ENCODE measurements around the gene DNAI1. TPM values are rescaled to one million over a fixed set of nuclear protein-coding genes. Genes with fewer than 3 reads are reported as not detected.

The DNAI1 gene
- total RNA-seq, 1 donor from 2014 or later = 1.8 TPM

- Histone ChIP-seq H4K20me1 (ENCODE audit: insufficient read depth, low read length) (no peaks in the 10 kb centered on the region), H3K36me3 (ENCODE audit: insufficient read depth, low read length) (no peaks in the 10 kb centered on the region), H3K4me1 (ENCODE audit: insufficient read depth, low read length) (no peaks in the 10 kb centered on the region), H3K9me3 (ENCODE audit: insufficient read depth, low read depth, low read length) (no peaks in the 10 kb centered on the region), H3K9ac (ENCODE audit: low read length) (no peak overlapping the region), H3K27ac (ENCODE audit: low read depth, low read length) (no peak overlapping the region), H3K4me2 (ENCODE audit: low read length) (no peak overlapping the region), H2AFZ (ENCODE audit: low read depth, low read length) (no peak overlapping the region), H3K79me2 (ENCODE audit: insufficient read depth, low read length) (no peaks in the 10 kb centered on the region), H3K4me3 (ENCODE audit: insufficient read depth, low read depth, low read length) (no peak overlapping the region), H3K27me3 (ENCODE audit: insufficient read depth, low read length) (peaks cover 7% of the 10 kb centered on the region)
- TF ChIP-seq EZH2 (IDR thresholded peaks at IDR 0.05; ENCODE audit: insufficient read depth, low read length) = no peak
- TF ChIP-seq CTCF (IDR thresholded peaks at IDR 0.05; ENCODE audit: insufficient read depth, low read depth, low read length) = no peak
- Mint-ChIP-seq H3K4me1 (ENCODE audit: low read depth, unreplicated experiment) (peaks cover 3% of the 10 kb centered on the region), H3K9me3 (ENCODE audit: unreplicated experiment) (peaks cover 3% of the 10 kb centered on the region), H3K27ac (ENCODE audit: unreplicated experiment) (no peak overlapping the region), H3K36me3 (ENCODE audit: low read depth, unreplicated experiment) (no peaks in the 10 kb centered on the region), H3K4me3 (ENCODE audit: unreplicated experiment) (no peak overlapping the region), H3K27me3 (ENCODE audit: low read depth, unreplicated experiment) (peaks cover 55% of the 10 kb centered on the region)
- no peak for FAIRE-seq
- DNase-seq (ENCODE audit: low read depth) = no peak
Measured at GRCh38 chr9:34515959-34516358, 57.4 kb downstream of the DNAI1 start.

GRCh38 chr9:34517185-34517584, 58.6 kb downstream of the DNAI1 start:
- H3K9ac ChIP-seq (ENCODE audit: low read length) = no peak overlapping the region
- no peak for DNase-seq (ENCODE audit: low read depth)

More at GRCh38 chr9:34517185-34517584, 58.6 kb downstream of the DNAI1 start:
- H2AFZ ChIP-seq (ENCODE audit: low read depth, low read length) = no peak overlapping the region
- no peaks in the 10 kb centered on the region for H3K4me1 ChIP-seq (ENCODE audit: insufficient read depth, low read length)
- no peaks in the 10 kb centered on the region for H3K36me3 Mint-ChIP-seq (ENCODE audit: low read depth, unreplicated experiment)
- peaks cover 3% of the 10 kb centered on the region for H3K4me1 Mint-ChIP-seq (ENCODE audit: low read depth, unreplicated experiment)
- no peak overlapping the region for H3K27ac Mint-ChIP-seq (ENCODE audit: unreplicated experiment)
- H3K27me3 Mint-ChIP-seq (ENCODE audit: low read depth, unreplicated experiment) = peaks cover 57% of the 10 kb centered on the region
- FAIRE-seq = no peak
- H3K27me3 ChIP-seq (ENCODE audit: insufficient read depth, low read length) = peaks cover 4% of the 10 kb centered on the region
- H3K4me3 ChIP-seq (ENCODE audit: insufficient read depth, low read depth, low read length) = no peak overlapping the region
- H4K20me1 ChIP-seq (ENCODE audit: insufficient read depth, low read length) = peaks cover under 1% of the 10 kb centered on the region
- H3K9me3 Mint-ChIP-seq (ENCODE audit: unreplicated experiment) = no peaks in the 10 kb centered on the region
- no peak for TF ChIP-seq CTCF (IDR thresholded peaks at IDR 0.05; ENCODE audit: insufficient read depth, low read depth, low read length)
- no peak for TF ChIP-seq EZH2 (IDR thresholded peaks at IDR 0.05; ENCODE audit: insufficient read depth, low read length)
- no peak overlapping the region for H3K27ac ChIP-seq (ENCODE audit: low read depth, low read length)
- no peaks in the 10 kb centered on the region for H3K9me3 ChIP-seq (ENCODE audit: insufficient read depth, low read depth, low read length)
- H3K79me2 ChIP-seq (ENCODE audit: insufficient read depth, low read length) = no peaks in the 10 kb centered on the region
- no peak overlapping the region for H3K4me2 ChIP-seq (ENCODE audit: low read length)
- no peaks in the 10 kb centered on the region for H3K36me3 ChIP-seq (ENCODE audit: insufficient read depth, low read length)
- no peak overlapping the region for H3K4me3 Mint-ChIP-seq (ENCODE audit: unreplicated experiment)

All from astrocyte (in vitro differentiated cells and primary cell).